SK-N-SH (cell line): Measurements from ENCODE around the gene KCTD11. TPM values are rescaled to one million over a fixed set of nuclear protein-coding genes. Genes with fewer than 3 reads are reported as not detected.

Experiments used
- CTCF ChIA-PET: fragments of 300-600, 350-600 bp; formaldehyde crosslinking; extraction: SDS; loops from one replicate; lab custom pipeline; 2021; lab: Yijun Ruan, JAX
- POLR2A ChIA-PET: fragments of 350-600 bp; sonication (Branson Sonifier 250); formaldehyde crosslinking; extraction: SDS; loops from one replicate; lab custom pipeline; 2020; ENCODE audit warnings: antibody characterized with exemption, inconsistent platforms; lab: Yijun Ruan, JAX
- DNase-seq: peaks from one replicate; pipeline ENCODE4 v3.0.0; 2012
- H2AFZ ChIP-seq: fragments of 200-600 bp; sonication (generic); 2 replicates; pipeline ENCODE4 v1.8.1; 2016; ENCODE audit warnings: antibody characterized with exemption, mild to moderate bottlenecking, low read depth
- H3F3A ChIP-seq: fragments of 200-600 bp; sonication (generic); replicated peaks from 2 replicates; pipeline ENCODE3; 2016; ENCODE audit warnings: antibody characterized with exemption, mild to moderate bottlenecking; ENCODE audit not compliant: insufficient read depth
- H3K27ac ChIP-seq, 2 experiments: fragments of 200-500 bp in 1 of 2; fragments of 200-600 bp in 1 of 2; sonication (Bioruptor generic) in 1 of 2; sonication (generic), shearing (Covaris generic) in 1 of 2; 2 replicates each; pipeline versions ENCODE4 v1.5.1 to v1.6.1; 2014 to 2016; ENCODE audit warnings: low read depth in 2 of 2, inconsistent platforms in 1 of 2, low read length in 1 of 2, mild to moderate bottlenecking in 1 of 2, mixed read lengths in 1 of 2
- H3K27me3 ChIP-seq: fragments of 200-600 bp; sonication (generic), shearing (Covaris generic); 2 replicates; pipeline ENCODE4 v1.6.1; 2016; ENCODE audit warnings: mixed run types; ENCODE audit not compliant: insufficient read depth
- H3K36me3 ChIP-seq, 2 experiments: fragments of 200-500 bp in 1 of 2; fragments of 200-600 bp in 1 of 2; sonication (Bioruptor generic) in 1 of 2; sonication (generic) in 1 of 2; replicated peaks in 1 of 2; 2 replicates each; pipeline versions ENCODE3 to v1.5.1; 2014 to 2016; ENCODE audit warnings: low read length in 1 of 2, mild to moderate bottlenecking in 1 of 2; ENCODE audit not compliant: insufficient read depth in 2 of 2, control insufficient read depth in 1 of 2
- H3K4me1 ChIP-seq, 2 experiments: fragments of 200-500 bp in 1 of 2; fragments of 200-600 bp in 1 of 2; sonication (Bioruptor generic) in 1 of 2; sonication (generic), shearing (Covaris generic) in 1 of 2; 2 replicates each; pipeline versions ENCODE4 v1.5.1 to v1.6.1; 2014 to 2016; ENCODE audit warnings: low read depth in 1 of 2, low read length in 1 of 2, mixed run types in 1 of 2; ENCODE audit not compliant: insufficient read depth in 2 of 2, control insufficient read depth in 1 of 2
- H3K4me2 ChIP-seq: fragments of 200-600 bp; sonication (generic), shearing (Covaris generic); 2 replicates; pipeline ENCODE4 v1.6.1; 2017; ENCODE audit warnings: mixed run types
- H3K4me3 ChIP-seq, 2 experiments: fragments of 200-500 bp in 1 of 2; fragments of 200-600 bp in 1 of 2; sonication (Bioruptor generic) in 1 of 2; sonication (generic), shearing (Covaris generic) in 1 of 2; 2 replicates each; pipeline versions ENCODE4 v1.5.1 to v1.8.1; 2014 to 2016; ENCODE audit warnings: low read depth in 2 of 2, inconsistent platforms in 1 of 2, low read length in 1 of 2, mild to moderate bottlenecking in 1 of 2, mixed read lengths in 1 of 2, moderate library complexity in 1 of 2
- H3K79me2 ChIP-seq: fragments of 200-600 bp; sonication (generic); 2 replicates; pipeline ENCODE4 v1.8.1; 2017; ENCODE audit warnings: mild to moderate bottlenecking; ENCODE audit not compliant: insufficient read depth
- H3K9ac ChIP-seq: fragments of 200-600 bp; sonication (generic); 2 replicates; pipeline ENCODE4 v1.6.1; 2017; ENCODE audit warnings: mixed run types
- H3K9me2 ChIP-seq: fragments of 200-600 bp; sonication (generic); 2 replicates; pipeline ENCODE4 v1.6.1; 2017; ENCODE audit warnings: mixed run types
- H3K9me3 ChIP-seq: fragments of 200-600 bp; sonication (generic); 2 replicates; pipeline ENCODE4 v1.6.1; 2017; ENCODE audit warnings: mixed run types, mild to moderate bottlenecking, moderate library complexity
- H4K20me1 ChIP-seq: fragments of 200-600 bp; sonication (generic); 2 replicates; pipeline ENCODE4 v1.6.1; 2017; ENCODE audit warnings: mild to moderate bottlenecking, mixed run types; ENCODE audit not compliant: insufficient read depth
- EP300 ChIP-seq, 2 experiments: IDR thresholded peaks; 2 replicates each; pipeline versions ENCODE4 v1.4.0 to v1.6.1; 2012; ENCODE audit warnings: borderline replicate concordance in 1 of 2, low read depth in 1 of 2, low read length in 1 of 2
- FOSL2 ChIP-seq: IDR thresholded peaks from 2 replicates; pipeline ENCODE4 v1.4.0; 2012; ENCODE audit warnings: low read depth, mild to moderate bottlenecking, moderate library complexity, borderline replicate concordance
- GABPA ChIP-seq: IDR thresholded peaks from 2 replicates; pipeline ENCODE4 v1.4.0; 2012; ENCODE audit warnings: low read depth, mild to moderate bottlenecking
- NRF1 ChIP-seq: IDR thresholded peaks from 2 replicates; pipeline ENCODE4 v1.6.1; 2012; ENCODE audit warnings: low read depth, mild to moderate bottlenecking, low read length
- RFX5 ChIP-seq: IDR thresholded peaks from 2 replicates; pipeline ENCODE4 v1.6.1; 2012; ENCODE audit warnings: mild to moderate bottlenecking, improper control_type of control experiment, low read length
- RXRA ChIP-seq: IDR thresholded peaks from 2 replicates; pipeline ENCODE4 v1.4.0; 2012; ENCODE audit warnings: low read depth, mild to moderate bottlenecking, borderline replicate concordance
- SIN3A ChIP-seq: IDR thresholded peaks from 2 replicates; pipeline ENCODE4 v1.6.1; 2012; ENCODE audit warnings: low read depth, mild to moderate bottlenecking, low read length, moderate library complexity, borderline replicate concordance
- SMC3 ChIP-seq: IDR thresholded peaks from 2 replicates; pipeline ENCODE4 v1.6.1; 2012; ENCODE audit warnings: low read depth, low read length, improper control_type of control experiment
- TAF1 ChIP-seq: IDR thresholded peaks from 2 replicates; pipeline ENCODE4 v1.6.1; 2012; ENCODE audit warnings: low read depth, mild to moderate bottlenecking, low read length, moderate library complexity, borderline replicate concordance
- TCF12 ChIP-seq: IDR thresholded peaks from 2 replicates; pipeline ENCODE4 v1.4.0; 2012
- TEAD4 ChIP-seq: IDR thresholded peaks from 2 replicates; pipeline ENCODE4 v1.4.0; 2012; ENCODE audit warnings: mild to moderate bottlenecking, borderline replicate concordance; ENCODE audit not compliant: insufficient read depth
- YY1 ChIP-seq: IDR thresholded peaks from 2 replicates; pipeline ENCODE4 v1.4.0; 2012; ENCODE audit warnings: low read depth, mild to moderate bottlenecking
- WGBS: methylation state at CpG from one replicate; pipeline ENCODE4 v1.1.6; 2017; ENCODE audit warnings: low lambda C conversion rate; 5-methylcytosine and 5-hydroxymethylcytosine counted together
- polyA plus RNA-seq, 3 experiments: library from polyadenylated mRNA; depleted of rRNA; stranded (reverse); fragments of >200 nt; gene quantifications; 2 replicates each; pipeline ENCODE4 v1.2.3, GENCODE V29; 2012
- TF ChIP-seq, protein P1 (sequence below): fragments of 200-600 bp; sonication (generic); IDR thresholded peaks from 2 replicates; pipeline ENCODE4 v1.6.1; 2017; ENCODE audit warnings: antibody characterized with exemption, mild to moderate bottlenecking, moderate library complexity
- TF ChIP-seq, protein P2 (sequence below): fragments of 150-350 bp; IDR thresholded peaks from 2 replicates; pipeline ENCODE4 v1.6.1; 2016; ENCODE audit warnings: mild to moderate bottlenecking, low read depth, low read length
- TF ChIP-seq, protein P3 (sequence below): IDR thresholded peaks from 2 replicates; pipeline ENCODE4 v1.6.1; 2012; ENCODE audit warnings: mild to moderate bottlenecking, low read depth, low read length, moderate library complexity
- TF ChIP-seq, protein P4 (sequence below): IDR thresholded peaks from 2 replicates; pipeline ENCODE4 v1.4.0; 2012; ENCODE audit warnings: low read depth, borderline replicate concordance

KCTD11 gene
- polyA plus RNA-seq, 1 of the 3 experiments (the other 2 are of a cell fraction) = 9.5 TPM

DNA sequence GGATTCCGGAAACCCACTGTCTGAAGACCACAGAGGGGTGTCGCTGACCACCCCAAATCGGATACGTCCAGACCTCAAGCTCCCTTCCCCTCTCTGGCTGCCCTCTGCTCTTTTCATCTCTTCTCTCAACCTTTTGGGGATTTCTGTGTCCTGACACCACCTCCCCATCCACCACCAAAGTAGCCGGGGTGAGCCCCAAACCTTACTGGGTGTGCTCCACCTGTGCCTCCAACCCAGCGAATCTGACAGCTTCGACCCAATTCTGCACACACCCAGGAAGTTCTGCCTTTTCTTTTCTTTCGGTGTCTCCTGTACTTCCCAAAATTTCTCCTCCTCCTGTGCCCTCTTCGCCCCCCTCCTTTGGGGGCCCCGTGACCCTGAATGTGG is 534 bp downstream of the KCTD11 start:
- TF ChIP-seq, protein P1, sequence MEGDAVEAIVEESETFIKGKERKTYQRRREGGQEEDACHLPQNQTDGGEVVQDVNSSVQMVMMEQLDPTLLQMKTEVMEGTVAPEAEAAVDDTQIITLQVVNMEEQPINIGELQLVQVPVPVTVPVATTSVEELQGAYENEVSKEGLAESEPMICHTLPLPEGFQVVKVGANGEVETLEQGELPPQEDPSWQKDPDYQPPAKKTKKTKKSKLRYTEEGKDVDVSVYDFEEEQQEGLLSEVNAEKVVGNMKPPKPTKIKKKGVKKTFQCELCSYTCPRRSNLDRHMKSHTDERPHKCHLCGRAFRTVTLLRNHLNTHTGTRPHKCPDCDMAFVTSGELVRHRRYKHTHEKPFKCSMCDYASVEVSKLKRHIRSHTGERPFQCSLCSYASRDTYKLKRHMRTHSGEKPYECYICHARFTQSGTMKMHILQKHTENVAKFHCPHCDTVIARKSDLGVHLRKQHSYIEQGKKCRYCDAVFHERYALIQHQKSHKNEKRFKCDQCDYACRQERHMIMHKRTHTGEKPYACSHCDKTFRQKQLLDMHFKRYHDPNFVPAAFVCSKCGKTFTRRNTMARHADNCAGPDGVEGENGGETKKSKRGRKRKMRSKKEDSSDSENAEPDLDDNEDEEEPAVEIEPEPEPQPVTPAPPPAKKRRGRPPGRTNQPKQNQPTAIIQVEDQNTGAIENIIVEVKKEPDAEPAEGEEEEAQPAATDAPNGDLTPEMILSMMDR = peak; percentile 62
- no peak for TF ChIP-seq RFX5
- TF ChIP-seq, protein P2, sequence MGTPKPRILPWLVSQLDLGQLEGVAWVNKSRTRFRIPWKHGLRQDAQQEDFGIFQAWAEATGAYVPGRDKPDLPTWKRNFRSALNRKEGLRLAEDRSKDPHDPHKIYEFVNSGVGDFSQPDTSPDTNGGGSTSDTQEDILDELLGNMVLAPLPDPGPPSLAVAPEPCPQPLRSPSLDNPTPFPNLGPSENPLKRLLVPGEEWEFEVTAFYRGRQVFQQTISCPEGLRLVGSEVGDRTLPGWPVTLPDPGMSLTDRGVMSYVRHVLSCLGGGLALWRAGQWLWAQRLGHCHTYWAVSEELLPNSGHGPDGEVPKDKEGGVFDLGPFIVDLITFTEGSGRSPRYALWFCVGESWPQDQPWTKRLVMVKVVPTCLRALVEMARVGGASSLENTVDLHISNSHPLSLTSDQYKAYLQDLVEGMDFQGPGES = no peak
- WGBS = 55% methylated on average over 10 of the region's 10 CpGs
- no peaks in the 10 kb centered on the region for H3K9me2 ChIP-seq
- DNase-seq = no peak
- POLR2A ChIA-PET = interaction anchor here (0.6 kb wide), 1 partner anchor 849 kb away, joined by 3 read pairs; no protein-coding TSS in a partner anchor
- H2AFZ ChIP-seq = no peak overlapping the region
- peak overlapping the region; percentile 100 for H3K4me2 ChIP-seq
- peak overlapping the region; percentile 69 to 97 for H3K4me3 ChIP-seq
- H3K27ac ChIP-seq = peak overlapping the region; percentile 88 to 99
- H3F3A ChIP-seq = peaks cover 15% of the 10 kb centered on the region
- no peaks in the 10 kb centered on the region for H3K27me3 ChIP-seq
- CTCF ChIA-PET = interaction anchor here (0.7 to 5.2 kb wide), 12 partner anchors 10 to 266 kb away, joined by 3 to 52 read pairs (median 4); partner anchors contain the start of genes ACAP1 and SENP3
- peaks cover 19 to 48% of the 10 kb centered on the region in 2 experiments; a peak in 2 of 4 replicates for H3K4me1 ChIP-seq
- H3K9me3 ChIP-seq = no peaks in the 10 kb centered on the region
- H4K20me1 ChIP-seq = no peaks in the 10 kb centered on the region; the same call in 1 of the 2 replicates
- H3K36me3 ChIP-seq = no peaks in the 10 kb centered on the region
- peaks cover 38% of the 10 kb centered on the region for H3K79me2 ChIP-seq
- peak overlapping the region; percentile 100 for H3K9ac ChIP-seq

DNA sequence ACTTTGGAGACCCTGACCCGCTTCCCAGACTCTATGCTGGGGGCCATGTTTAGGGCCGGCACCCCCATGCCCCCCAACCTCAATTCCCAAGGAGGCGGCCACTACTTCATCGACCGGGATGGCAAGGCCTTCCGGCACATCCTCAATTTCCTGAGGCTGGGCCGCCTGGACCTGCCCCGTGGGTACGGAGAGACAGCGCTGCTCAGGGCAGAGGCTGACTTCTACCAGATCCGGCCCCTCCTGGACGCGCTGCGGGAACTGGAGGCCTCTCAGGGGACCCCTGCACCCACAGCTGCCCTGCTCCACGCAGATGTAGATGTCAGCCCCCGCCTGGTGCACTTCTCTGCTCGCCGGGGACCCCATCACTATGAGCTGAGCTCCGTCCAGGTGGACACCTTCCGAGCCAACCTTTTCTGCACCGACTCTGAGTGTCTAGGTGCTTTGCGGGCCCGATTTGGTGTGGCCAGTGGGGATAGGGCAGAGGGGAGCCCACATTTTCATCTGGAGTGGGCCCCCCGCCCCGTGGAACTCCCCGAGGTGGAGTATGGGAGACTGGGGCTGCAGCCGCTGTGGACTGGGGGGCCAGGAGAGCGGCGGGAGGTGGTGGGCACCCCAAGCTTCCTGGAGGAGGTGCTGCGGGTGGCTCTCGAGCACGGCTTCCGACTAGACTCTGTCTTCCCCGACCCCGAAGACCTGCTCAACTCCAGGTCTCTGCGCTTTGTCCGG is 1.1 kb downstream of the KCTD11 start:
- Histone ChIP-seq H3F3A (peaks cover 15% of the 10 kb centered on the region), H3K79me2 (peaks cover 38% of the 10 kb centered on the region), H3K4me3 (peak overlapping the region; percentile 69 to 97), H3K9me3 (no peaks in the 10 kb centered on the region), H3K4me1 (peaks cover 19 to 48% of the 10 kb centered on the region in 2 experiments; a peak in 2 of 4 replicates), H3K9me2 (no peaks in the 10 kb centered on the region), H2AFZ (no peak overlapping the region), H3K27ac (peak overlapping the region in 1 of 2 experiments; percentile 99; a peak in 2 of 4 replicates), H3K27me3 (no peaks in the 10 kb centered on the region), H3K9ac (peak overlapping the region; percentile 100), H4K20me1 (no peaks in the 10 kb centered on the region; the same call in 1 of the 2 replicates), H3K36me3 (no peaks in the 10 kb centered on the region), H3K4me2 (peak overlapping the region; percentile 100)
- WGBS = 97% methylated on average over 23 of the region's 37 CpGs
- CTCF ChIA-PET = interaction anchor here (0.7 to 5.2 kb wide), 17 partner anchors 9 to 265 kb away, joined by 3 to 52 read pairs (median 6); partner anchors contain the start of genes ACAP1, SENP3 and SOX15
- DNase-seq = no peak
- POLR2A ChIA-PET = interaction anchor here (0.6 to 2.0 kb wide), 2 partner anchors 23 to 849 kb away, joined by 3 to 5 read pairs; no protein-coding TSS in a partner anchor
- TF ChIP-seq SIN3A (no peak), RXRA (no peak), NRF1 (no peak), SMC3 (no peak), EP300 (IDR thresholded peaks at IDR 0.05; ENCODE audit: borderline replicate concordance in 1 of 2, low read depth in 1 of 2, low read length in 1 of 2) (no peak), TEAD4 (no peak), TCF12 (no peak), RFX5 (no peak), TAF1 (no peak), FOSL2 (no peak), YY1 (no peak), GABPA (no peak)
- TF ChIP-seq, protein P3, sequence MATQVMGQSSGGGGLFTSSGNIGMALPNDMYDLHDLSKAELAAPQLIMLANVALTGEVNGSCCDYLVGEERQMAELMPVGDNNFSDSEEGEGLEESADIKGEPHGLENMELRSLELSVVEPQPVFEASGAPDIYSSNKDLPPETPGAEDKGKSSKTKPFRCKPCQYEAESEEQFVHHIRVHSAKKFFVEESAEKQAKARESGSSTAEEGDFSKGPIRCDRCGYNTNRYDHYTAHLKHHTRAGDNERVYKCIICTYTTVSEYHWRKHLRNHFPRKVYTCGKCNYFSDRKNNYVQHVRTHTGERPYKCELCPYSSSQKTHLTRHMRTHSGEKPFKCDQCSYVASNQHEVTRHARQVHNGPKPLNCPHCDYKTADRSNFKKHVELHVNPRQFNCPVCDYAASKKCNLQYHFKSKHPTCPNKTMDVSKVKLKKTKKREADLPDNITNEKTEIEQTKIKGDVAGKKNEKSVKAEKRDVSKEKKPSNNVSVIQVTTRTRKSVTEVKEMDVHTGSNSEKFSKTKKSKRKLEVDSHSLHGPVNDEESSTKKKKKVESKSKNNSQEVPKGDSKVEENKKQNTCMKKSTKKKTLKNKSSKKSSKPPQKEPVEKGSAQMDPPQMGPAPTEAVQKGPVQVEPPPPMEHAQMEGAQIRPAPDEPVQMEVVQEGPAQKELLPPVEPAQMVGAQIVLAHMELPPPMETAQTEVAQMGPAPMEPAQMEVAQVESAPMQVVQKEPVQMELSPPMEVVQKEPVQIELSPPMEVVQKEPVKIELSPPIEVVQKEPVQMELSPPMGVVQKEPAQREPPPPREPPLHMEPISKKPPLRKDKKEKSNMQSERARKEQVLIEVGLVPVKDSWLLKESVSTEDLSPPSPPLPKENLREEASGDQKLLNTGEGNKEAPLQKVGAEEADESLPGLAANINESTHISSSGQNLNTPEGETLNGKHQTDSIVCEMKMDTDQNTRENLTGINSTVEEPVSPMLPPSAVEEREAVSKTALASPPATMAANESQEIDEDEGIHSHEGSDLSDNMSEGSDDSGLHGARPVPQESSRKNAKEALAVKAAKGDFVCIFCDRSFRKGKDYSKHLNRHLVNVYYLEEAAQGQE = no peak
- TF ChIP-seq, protein P4, sequence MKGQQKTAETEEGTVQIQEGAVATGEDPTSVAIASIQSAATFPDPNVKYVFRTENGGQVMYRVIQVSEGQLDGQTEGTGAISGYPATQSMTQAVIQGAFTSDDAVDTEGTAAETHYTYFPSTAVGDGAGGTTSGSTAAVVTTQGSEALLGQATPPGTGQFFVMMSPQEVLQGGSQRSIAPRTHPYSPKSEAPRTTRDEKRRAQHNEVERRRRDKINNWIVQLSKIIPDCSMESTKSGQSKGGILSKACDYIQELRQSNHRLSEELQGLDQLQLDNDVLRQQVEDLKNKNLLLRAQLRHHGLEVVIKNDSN = no peak
- TF ChIP-seq, protein P2 = no peak
